SK-N-MC (cell line): ENCODE measurements around the gene NEK7.

ENCODE experiments used
- EZH2 ChIP-seq: fragments of 200-600 bp; sonication (generic); IDR thresholded peaks from one replicate; pipeline ENCODE4 v1.6.1; 2017; ENCODE audit warnings: antibody characterized with exemption
- POLR2AphosphoS5 ChIP-seq: IDR thresholded peaks from 2 replicates; pipeline ENCODE4 v1.6.1; 2012; ENCODE audit warnings: mild to moderate bottlenecking, low read depth, low read length, borderline replicate concordance

GRCh38 chr1:198169672-198170071 is 12.9 kb downstream of the NEK7 start:
- TF ChIP-seq POLR2AphosphoS5: no peak
- TF ChIP-seq EZH2: no peak
